GM10248 (cell line): Measurements from ENCODE around the gene RFX1.
A peak's percentile ranks its signal among the peaks of the same experiment; 100 is the strongest.
"Not testable (repeated sequence)": the region's sequence is repeated elsewhere in the genome, so short reads cannot be mapped to it uniquely, and the experiment has no call there.

Experiments used
- CTCF ChIA-PET: fragments of 300-600 bp; sonication (Branson Sonifier 250); formaldehyde crosslinking; extraction: SDS; loops from one replicate; lab custom pipeline; 2021; ENCODE audit warnings: antibody characterized with exemption; lab: Yijun Ruan, JAX
- POLR2A ChIA-PET: fragments of 350-650 bp; sonication (Branson Sonifier 250); formaldehyde crosslinking; extraction: SDS; loops from one replicate; lab custom pipeline; 2020; ENCODE audit warnings: antibody characterized with exemption; lab: Yijun Ruan, JAX
- DNase-seq: peaks from one replicate; pipeline ENCODE4 v3.0.0; 2012; ENCODE audit errors: extremely low spot score
- TF ChIP-seq, protein P1 (sequence below): IDR thresholded peaks from 2 replicates; pipeline ENCODE4 v1.5.1; 2012; ENCODE audit warnings: mild to moderate bottlenecking, low read depth; ENCODE audit errors: extremely low read depth, missing control alignments, control extremely low read depth

RFX1 gene

DNA sequence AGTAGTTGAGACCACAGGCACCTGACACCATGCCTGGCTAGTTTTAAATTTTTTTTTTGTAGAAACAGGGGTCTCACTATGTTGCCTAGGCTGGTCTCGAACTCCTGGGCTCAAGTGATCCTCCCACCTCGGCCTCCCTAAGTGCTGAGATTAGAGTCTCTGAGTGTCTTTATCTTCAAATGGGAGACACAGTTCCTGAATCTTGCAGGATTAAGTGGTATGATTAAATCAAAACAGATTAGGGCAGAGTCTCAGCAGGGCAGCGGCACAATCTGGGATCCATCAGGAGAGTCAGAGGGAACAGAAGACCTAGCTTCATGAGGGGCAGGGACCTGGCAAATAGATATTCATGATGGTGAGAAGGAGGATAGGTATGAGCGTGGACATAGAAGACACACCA, 22.8 kb upstream of the RFX1 start:
- TF ChIP-seq, protein P1, sequence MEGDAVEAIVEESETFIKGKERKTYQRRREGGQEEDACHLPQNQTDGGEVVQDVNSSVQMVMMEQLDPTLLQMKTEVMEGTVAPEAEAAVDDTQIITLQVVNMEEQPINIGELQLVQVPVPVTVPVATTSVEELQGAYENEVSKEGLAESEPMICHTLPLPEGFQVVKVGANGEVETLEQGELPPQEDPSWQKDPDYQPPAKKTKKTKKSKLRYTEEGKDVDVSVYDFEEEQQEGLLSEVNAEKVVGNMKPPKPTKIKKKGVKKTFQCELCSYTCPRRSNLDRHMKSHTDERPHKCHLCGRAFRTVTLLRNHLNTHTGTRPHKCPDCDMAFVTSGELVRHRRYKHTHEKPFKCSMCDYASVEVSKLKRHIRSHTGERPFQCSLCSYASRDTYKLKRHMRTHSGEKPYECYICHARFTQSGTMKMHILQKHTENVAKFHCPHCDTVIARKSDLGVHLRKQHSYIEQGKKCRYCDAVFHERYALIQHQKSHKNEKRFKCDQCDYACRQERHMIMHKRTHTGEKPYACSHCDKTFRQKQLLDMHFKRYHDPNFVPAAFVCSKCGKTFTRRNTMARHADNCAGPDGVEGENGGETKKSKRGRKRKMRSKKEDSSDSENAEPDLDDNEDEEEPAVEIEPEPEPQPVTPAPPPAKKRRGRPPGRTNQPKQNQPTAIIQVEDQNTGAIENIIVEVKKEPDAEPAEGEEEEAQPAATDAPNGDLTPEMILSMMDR: no peak

GRCh38 chr19:14027856-14028450, 21.8 kb upstream of the RFX1 start, which contains the start of gene RLN3:
Gene RLN3, plus strand, starts transcription at chr19:14028148. Its CDS starts 57 bp downstream, at chr19:14028205.
- no peak for DNase-seq
- TF ChIP-seq, protein P1: no peak
- ChIA-PET CTCF (interaction anchor here (1.4 kb wide), 1 partner anchor 27 kb away, joined by 3 read pairs; no protein-coding TSS in a partner anchor), POLR2A (no interaction called here)

More for the DNA sequence above, 22.8 kb upstream of the RFX1 start:
- no peak for DNase-seq
- CTCF ChIA-PET: interaction anchor here (1.0 to 1.3 kb wide), 4 partner anchors 10 to 108 kb away, joined by 3 to 5 read pairs (median 4); partner anchors contain the start of gene ASF1B
- POLR2A ChIA-PET: no interaction called here

DNA sequence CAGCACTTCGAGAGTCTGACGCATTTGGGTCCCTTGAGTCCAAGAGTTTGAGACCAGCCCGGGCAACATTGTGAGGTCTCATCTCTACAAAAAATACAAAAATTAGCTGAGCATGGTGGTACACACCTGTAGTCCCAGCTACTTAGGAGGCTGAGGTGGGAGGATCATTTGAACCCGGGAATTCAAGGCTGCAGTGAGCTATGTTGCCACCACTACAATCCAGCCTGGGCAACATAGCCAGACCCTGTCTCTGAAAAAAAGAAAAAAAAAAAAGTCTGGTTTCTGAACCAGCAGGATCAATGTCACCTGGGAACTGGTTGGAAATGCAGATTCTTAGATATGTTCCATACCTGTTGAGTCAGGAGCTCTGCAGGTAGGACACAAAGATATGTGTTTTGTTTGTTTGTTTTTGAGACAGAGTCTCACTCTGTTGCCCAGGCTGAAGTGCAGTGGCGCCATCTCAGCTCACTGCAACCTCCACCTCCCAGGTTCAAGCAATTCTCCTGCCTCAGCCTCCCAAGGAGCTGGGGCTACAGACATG, 20.6 kb upstream of the RFX1 start:
- CTCF ChIA-PET: interaction anchor here (1.1 to 1.5 kb wide), 3 partner anchors 16 to 146 kb away, joined by 3 to 5 read pairs (median 4); no protein-coding TSS in a partner anchor
- POLR2A ChIA-PET, DNase-seq: not testable (repeated sequence)

DNA sequence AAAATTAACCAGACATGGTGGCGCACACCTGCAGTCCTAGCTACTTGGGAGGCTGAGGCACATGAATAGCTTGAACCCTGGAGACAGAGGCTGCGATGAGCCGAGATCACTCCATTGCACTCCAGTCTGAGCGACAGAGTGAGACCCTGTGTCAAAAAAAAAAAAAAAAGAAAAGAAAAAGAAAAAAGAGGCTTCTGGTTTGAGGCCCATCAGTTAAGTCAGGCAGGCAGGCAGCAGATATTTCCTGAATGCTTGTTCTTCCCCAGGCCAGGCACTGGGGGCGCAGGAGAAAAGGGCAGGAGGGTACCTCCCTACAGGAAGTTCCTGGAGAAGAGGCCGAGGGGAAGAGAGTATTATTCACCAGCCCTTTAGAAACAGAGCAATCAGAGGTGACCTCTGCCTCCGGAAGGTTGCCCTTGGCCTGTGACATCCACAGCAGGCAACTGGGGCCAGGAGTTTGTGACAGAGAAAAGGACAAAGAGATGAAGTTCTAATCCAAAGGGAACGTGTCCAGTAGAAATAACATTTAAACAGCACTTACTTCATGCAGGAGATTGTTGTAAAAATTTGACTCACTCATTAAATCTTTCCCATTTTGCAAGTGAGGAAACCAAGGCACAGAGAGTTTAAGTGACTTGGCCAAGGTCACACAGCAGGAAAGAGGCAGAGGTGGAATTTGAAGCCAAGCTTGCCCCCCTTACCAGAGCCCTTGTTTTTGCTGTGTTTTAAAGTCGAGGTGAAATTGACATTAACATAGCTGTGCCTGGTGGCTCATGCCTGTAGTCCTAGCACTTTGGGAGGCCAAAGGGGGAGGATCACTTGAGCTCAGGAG, 17.5 kb upstream of the RFX1 start:
- no peak for DNase-seq
- ChIA-PET POLR2A (no interaction called here), CTCF (interaction anchor here (0.8 to 6.0 kb wide), 5 partner anchors 8 to 121 kb away, joined by 3 to 25 read pairs (median 3); partner anchors contain the start of gene IL27RA)
- TF ChIP-seq, protein P1: peak; percentile 32

DNA sequence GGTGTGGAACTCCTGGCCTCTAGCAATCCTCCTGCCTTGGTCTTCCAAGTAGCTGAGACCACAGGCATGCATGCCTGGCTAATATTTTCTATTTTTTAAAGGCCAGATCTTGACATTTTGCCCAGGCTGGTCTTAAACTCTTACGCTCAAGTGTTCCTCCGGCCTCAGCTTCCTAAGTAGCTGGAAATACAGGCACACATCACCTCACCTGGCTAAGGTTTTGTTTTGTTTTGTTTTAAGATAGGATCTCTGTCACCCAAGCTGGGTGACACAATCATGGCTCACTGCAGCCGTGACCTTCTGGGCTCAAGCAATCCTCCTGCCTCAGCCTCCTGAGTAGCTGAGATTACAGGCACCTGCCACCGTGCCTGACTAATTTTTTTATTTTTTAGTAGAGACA, 16.3 kb upstream of the RFX1 start:
- POLR2A ChIA-PET: no interaction called here
- TF ChIP-seq, protein P1: no peak
- CTCF ChIA-PET: interaction anchor here (0.8 to 6.0 kb wide), 9 partner anchors 9 to 120 kb away, joined by 3 to 25 read pairs (median 6); partner anchors contain the start of genes IL27RA and MISP3
- no peak for DNase-seq

DNA sequence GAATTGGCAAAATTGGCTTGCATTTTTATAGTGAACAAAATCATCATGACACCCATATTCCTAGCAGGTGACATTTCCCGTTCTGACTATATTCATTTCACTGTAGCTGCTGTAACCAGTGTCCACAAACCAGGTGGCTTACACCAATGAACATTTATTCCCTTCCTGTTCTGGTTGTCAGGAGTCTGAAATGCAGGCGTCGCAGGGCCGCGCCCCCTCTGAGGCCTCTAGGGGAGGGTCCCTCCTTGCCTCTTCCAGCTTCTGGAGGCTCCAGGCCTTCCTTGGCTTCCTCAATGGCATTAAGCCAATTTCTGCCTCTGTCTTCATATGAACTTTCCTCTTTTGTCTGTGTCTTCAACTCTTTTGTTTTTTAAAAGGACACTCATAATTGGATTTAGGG, 15.4 kb upstream of the RFX1 start:
- no peak for DNase-seq
- ChIA-PET CTCF (interaction anchor here (0.9 to 6.0 kb wide), 7 partner anchors 10 to 119 kb away, joined by 3 to 25 read pairs (median 7); partner anchors contain the start of genes IL27RA, MISP3 and RFX1), POLR2A (interaction anchor here (0.6 kb wide), 1 partner anchor 102 kb away, joined by 3 read pairs; no protein-coding TSS in a partner anchor)
- TF ChIP-seq, protein P1: no peak

- ChIA-PET CTCF (interaction anchor here (1.5 to 6.0 kb wide), 3 partner anchors 9 to 56 kb away, joined by 5 to 25 read pairs (median 7); partner anchors contain the start of gene IL27RA), POLR2A (interaction anchor here (0.7 to 0.8 kb wide), 2 partner anchors 38 to 50 kb away, joined by 3 read pairs; no protein-coding TSS in a partner anchor)
- not testable (repeated sequence) for DNase-seq
Measured at GRCh38 chr19:14019739-14020138, 13.6 kb upstream of the RFX1 start.
